AG04450 (cell line): ENCODE data around the gene ARMC6. TPM values are rescaled to one million over a fixed set of nuclear protein-coding genes. Genes with fewer than 3 reads are reported as not detected.
"Not testable (repeated sequence)": the region's sequence is repeated elsewhere in the genome, so short reads cannot be mapped to it uniquely, and the experiment has no call there.

Experiments used
- CTCF ChIA-PET: fragments of 300-600, 350-600 bp; formaldehyde crosslinking; extraction: SDS; loops from one replicate; lab custom pipeline; 2022; ENCODE audit warnings: antibody characterized with exemption, inconsistent platforms; lab: Charles Lee
- POLR2A ChIA-PET: fragments of 350-600 bp; formaldehyde crosslinking; extraction: SDS; loops from one replicate; lab custom pipeline; 2021; ENCODE audit warnings: antibody characterized with exemption, inconsistent platforms; lab: Yijun Ruan, JAX
- DNase-seq: peaks from one replicate; pipeline ENCODE4 v3.0.0-alpha.2; 2011; ENCODE audit warnings: low read depth, low spot score
- H3K27ac ChIP-seq: one replicate; pipeline ENCODE4 v1.5.1; 2012; ENCODE audit warnings: low read depth, low read length, control low read depth
- H3K27me3 ChIP-seq: one replicate; pipeline ENCODE4 v1.6.0; 2012; ENCODE audit warnings: low read length; ENCODE audit not compliant: control insufficient read depth, insufficient read depth
- H3K4me3 ChIP-seq: 2 replicates; pipeline ENCODE4 v1.5.1; 2011; ENCODE audit warnings: mild to moderate bottlenecking, low read depth, low read length, control low read depth
- H3K9me3 ChIP-seq: 2 replicates; pipeline ENCODE4 v1.5.1; 2012; ENCODE audit warnings: low read length; ENCODE audit not compliant: control insufficient read depth, insufficient read depth
- CTCF ChIP-seq: IDR thresholded peaks from 2 replicates; pipeline ENCODE4 v1.5.1; 2011; ENCODE audit warnings: low read depth, low read length, control low read depth, inconsistent platforms
- polyA plus RNA-seq: library from polyadenylated mRNA; depleted of rRNA; stranded (reverse); fragments of >200 nt; gene quantifications from 2 replicates; pipeline ENCODE4 v1.2.3, GENCODE V29; 2011; rRNA removed

ARMC6 gene
- polyA plus RNA-seq, 1 experiment, result 18.9 TPM

GRCh38 chr19:19106056-19106551, 72.7 kb downstream of the ARMC6 start:
- Histone ChIP-seq H3K4me3 (peak overlapping the region; percentile 25), H3K9me3 (no peaks in the 10 kb centered on the region; the same call in 1 of the 2 replicates), H3K27me3 (no peaks in the 10 kb centered on the region), H3K27ac (no peak overlapping the region)
- POLR2A ChIA-PET, result no interaction called here
- TF ChIP-seq CTCF, result no peak
- DNase-seq, result no peak
- CTCF ChIA-PET, result interaction anchor here (2.0 kb wide), 1 partner anchor 10 kb away, joined by 6 read pairs; no protein-coding TSS in a partner anchor

GRCh38 chr19:19106938-19107337, 73.5 kb downstream of the ARMC6 start:
- CTCF ChIA-PET, result interaction anchor here (2.0 kb wide), 1 partner anchor 9 kb away, joined by 6 read pairs; no protein-coding TSS in a partner anchor
- H3K27ac ChIP-seq, DNase-seq, POLR2A ChIA-PET, H3K27me3 ChIP-seq, H3K9me3 ChIP-seq, H3K4me3 ChIP-seq: not testable (repeated sequence)

- TF ChIP-seq CTCF, result no peak
- ChIA-PET CTCF (interaction anchor here (0.6 to 0.8 kb wide), 2 partner anchors 31 to 83 kb away, joined by 3 read pairs; no protein-coding TSS in a partner anchor), POLR2A (no interaction called here)
Observed at GRCh38 chr19:19107654-19108053, 74.3 kb downstream of the ARMC6 start.

More at GRCh38 chr19:19107654-19108053, 74.3 kb downstream of the ARMC6 start:
- DNase-seq, result no peak
- Histone ChIP-seq H3K9me3 (no peaks in the 10 kb centered on the region; the same call in 1 of the 2 replicates), H3K27ac (no peak overlapping the region), H3K27me3 (no peaks in the 10 kb centered on the region), H3K4me3 (no peak overlapping the region)

Other genes starting within 250 kb of the ARMC6 start
- gene COMP, start 242.3 kb upstream of the ARMC6 start, polyA plus RNA-seq, result 0.09 TPM in 2 replicates
- gene UPF1, start 201.6 kb upstream of the ARMC6 start, polyA plus RNA-seq, result 28.2 and 33.2 TPM in 2 replicates
- 1.8 and 2.0 TPM in 2 replicates for gene CERS1, start 137.4 kb upstream of the ARMC6 start, polyA plus RNA-seq
- gene COPE, start 114.2 kb upstream of the ARMC6 start, polyA plus RNA-seq, result 170 and 217 TPM in 2 replicates
- gene DDX49, start 113.9 kb upstream of the ARMC6 start, polyA plus RNA-seq, result 30.7 and 40.9 TPM in 2 replicates
- gene HOMER3, start 92.4 kb upstream of the ARMC6 start, polyA plus RNA-seq, result 29.0 and 45.3 TPM in 2 replicates
- gene SUGP2, start 86 bp upstream of the ARMC6 start, polyA plus RNA-seq, result 39.2 and 44.2 TPM in 2 replicates
- 3.7 and 4.8 TPM in 2 replicates for gene SLC25A42, start 30.4 kb downstream of the ARMC6 start, polyA plus RNA-seq
- gene TMEM161A, start 104.9 kb downstream of the ARMC6 start, polyA plus RNA-seq, result 16.0 and 21.7 TPM in 2 replicates
- gene MEF2B, start 136.7 kb downstream of the ARMC6 start, polyA plus RNA-seq, result 0.38 and 0.74 TPM in 2 replicates
- 16.6 and 18.5 TPM in 2 replicates for gene BORCS8, start 158.5 kb downstream of the ARMC6 start, polyA plus RNA-seq
- gene RFXANK, start 158.7 kb downstream of the ARMC6 start, polyA plus RNA-seq, result 53.3 and 79.9 TPM in 2 replicates
- 3.8 and 4.1 TPM in 2 replicates for gene NR2C2AP, start 169.8 kb downstream of the ARMC6 start, polyA plus RNA-seq
- not detected in 2 replicates for gene NCAN, start 178.4 kb downstream of the ARMC6 start, polyA plus RNA-seq
- 0.86 and 1.0 TPM in 2 replicates for gene TM6SF2, start 239.7 kb downstream of the ARMC6 start, polyA plus RNA-seq